ENCODE results near the gene RAB11FIP5.
A peak's percentile ranks its signal among the peaks of the same experiment; 100 is the strongest.
"Not testable (repeated sequence)": the region's sequence is repeated elsewhere in the genome, so short reads cannot be mapped to it uniquely, and the experiment has no call there.

Gene RAB11FIP5

GRCh38 chr2:73067043-73067442, 45.7 kb downstream of the RAB11FIP5 start:
- in situ Hi-C loops (cut with HindIII; ENCODE audit: low pct_ligation_motif_present, low sequenced_read_pairs): no loop called here
- Histone ChIP-seq H3K36me3 (replicated peaks) (no peaks in the 10 kb centered on the region), H3K4me3 (ENCODE audit: low read depth, low read length) (no peak overlapping the region), H3K27ac (no peak overlapping the region), H3K27me3 (replicated peaks) (no peaks in the 10 kb centered on the region)
- no peak for DNase-seq
- TF ChIP-seq, protein P1, sequence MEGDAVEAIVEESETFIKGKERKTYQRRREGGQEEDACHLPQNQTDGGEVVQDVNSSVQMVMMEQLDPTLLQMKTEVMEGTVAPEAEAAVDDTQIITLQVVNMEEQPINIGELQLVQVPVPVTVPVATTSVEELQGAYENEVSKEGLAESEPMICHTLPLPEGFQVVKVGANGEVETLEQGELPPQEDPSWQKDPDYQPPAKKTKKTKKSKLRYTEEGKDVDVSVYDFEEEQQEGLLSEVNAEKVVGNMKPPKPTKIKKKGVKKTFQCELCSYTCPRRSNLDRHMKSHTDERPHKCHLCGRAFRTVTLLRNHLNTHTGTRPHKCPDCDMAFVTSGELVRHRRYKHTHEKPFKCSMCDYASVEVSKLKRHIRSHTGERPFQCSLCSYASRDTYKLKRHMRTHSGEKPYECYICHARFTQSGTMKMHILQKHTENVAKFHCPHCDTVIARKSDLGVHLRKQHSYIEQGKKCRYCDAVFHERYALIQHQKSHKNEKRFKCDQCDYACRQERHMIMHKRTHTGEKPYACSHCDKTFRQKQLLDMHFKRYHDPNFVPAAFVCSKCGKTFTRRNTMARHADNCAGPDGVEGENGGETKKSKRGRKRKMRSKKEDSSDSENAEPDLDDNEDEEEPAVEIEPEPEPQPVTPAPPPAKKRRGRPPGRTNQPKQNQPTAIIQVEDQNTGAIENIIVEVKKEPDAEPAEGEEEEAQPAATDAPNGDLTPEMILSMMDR (IDR thresholded peaks at IDR 0.05; ENCODE audit: low read depth, low read length, missing control alignments): no peak

DNA sequence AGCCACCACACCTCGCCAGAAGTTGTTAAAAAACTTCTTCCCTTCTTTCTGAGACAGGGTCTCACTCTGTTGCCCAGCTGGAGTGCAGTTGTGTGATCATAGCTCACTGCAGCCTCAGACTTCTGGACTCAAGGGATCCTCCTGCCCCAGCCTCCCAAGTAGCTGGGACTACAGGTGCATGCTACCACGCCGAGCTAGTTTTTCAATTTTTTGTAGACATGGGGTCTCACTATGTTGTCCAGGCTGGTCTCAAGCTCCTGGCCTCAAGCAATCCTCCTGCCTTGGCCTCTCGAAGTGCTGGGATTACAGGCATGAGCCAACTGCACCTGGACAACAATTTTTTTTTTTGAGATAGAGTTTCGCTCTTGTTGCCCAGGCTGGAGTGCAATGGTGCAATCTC, 47.7 kb downstream of the RAB11FIP5 start:
- H3K27me3 ChIP-seq (replicated peaks); H3K4me3 ChIP-seq (ENCODE audit: low read depth, low read length); H3K27ac ChIP-seq; in situ Hi-C loops (cut with HindIII; ENCODE audit: low pct_ligation_motif_present, low sequenced_read_pairs); DNase-seq; H3K36me3 ChIP-seq (replicated peaks): not testable (repeated sequence)

DNA sequence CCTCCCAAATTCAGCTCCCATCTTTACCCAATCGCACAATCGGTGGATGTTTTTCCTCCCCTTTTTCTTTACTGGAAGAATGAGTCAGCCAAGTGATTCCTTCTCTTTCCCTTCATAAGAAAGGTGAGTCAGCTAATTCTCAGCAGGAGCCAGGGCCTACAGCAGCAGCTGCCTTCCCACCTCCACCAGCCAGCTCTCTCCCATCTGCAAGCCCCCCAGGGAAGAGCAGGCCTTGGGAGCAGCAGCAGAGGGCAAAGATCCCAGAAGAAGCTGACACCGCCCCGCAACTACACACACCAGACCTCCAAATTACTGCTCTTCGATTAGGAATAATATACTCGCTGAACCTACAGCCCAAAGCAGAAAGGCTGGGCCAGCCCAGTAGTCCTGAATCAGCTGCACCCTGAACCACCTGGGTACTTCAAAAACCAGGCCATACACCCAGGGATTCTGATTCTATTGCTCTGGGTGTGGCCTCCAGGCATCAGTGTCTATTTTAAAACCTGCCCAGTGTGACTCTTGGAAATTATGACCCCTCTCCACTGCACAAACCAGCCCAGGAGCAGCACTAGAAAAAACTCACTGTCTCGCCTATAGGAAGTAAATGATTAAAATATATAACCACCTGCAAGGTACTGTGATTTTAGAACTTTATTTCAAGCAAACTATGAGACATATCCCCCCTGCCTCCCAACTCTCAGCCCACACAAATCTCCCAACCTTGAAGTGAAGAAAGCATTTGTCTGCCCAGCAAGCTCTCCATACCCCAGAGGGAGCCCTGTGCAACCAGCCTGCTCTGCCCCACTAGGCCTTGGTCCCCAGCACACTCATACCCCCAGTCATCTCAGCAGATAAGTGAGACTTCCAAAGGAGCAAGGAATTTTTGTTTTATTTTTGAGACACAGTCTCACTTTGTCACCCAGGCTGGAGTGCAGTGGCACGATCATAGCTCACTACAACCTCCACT, 48.6 kb downstream of the RAB11FIP5 start:
- TF ChIP-seq, protein P1 (IDR thresholded peaks at IDR 0.05; ENCODE audit: low read depth, low read length, missing control alignments): no peak
- Histone ChIP-seq H3K27me3 (replicated peaks) (no peaks in the 10 kb centered on the region), H3K27ac (peak overlapping the region; percentile 80), H3K36me3 (replicated peaks) (no peaks in the 10 kb centered on the region), H3K4me3 (ENCODE audit: low read depth, low read length) (no peak overlapping the region)
- peak; percentile 73 for DNase-seq
- in situ Hi-C loops (cut with HindIII; ENCODE audit: low pct_ligation_motif_present, low sequenced_read_pairs): no loop called here

GRCh38 chr2:73063472-73063871, 49.3 kb downstream of the RAB11FIP5 start:
- no peak for DNase-seq
- in situ Hi-C loops (cut with HindIII; ENCODE audit: low pct_ligation_motif_present, low sequenced_read_pairs): no loop called here
- Histone ChIP-seq H3K4me3 (ENCODE audit: low read depth, low read length) (no peak overlapping the region), H3K36me3 (replicated peaks) (no peaks in the 10 kb centered on the region), H3K27ac (peak overlapping the region; percentile 80), H3K27me3 (replicated peaks) (no peaks in the 10 kb centered on the region)
- TF ChIP-seq, protein P1 (IDR thresholded peaks at IDR 0.05; ENCODE audit: low read depth, low read length, missing control alignments): no peak

DNA sequence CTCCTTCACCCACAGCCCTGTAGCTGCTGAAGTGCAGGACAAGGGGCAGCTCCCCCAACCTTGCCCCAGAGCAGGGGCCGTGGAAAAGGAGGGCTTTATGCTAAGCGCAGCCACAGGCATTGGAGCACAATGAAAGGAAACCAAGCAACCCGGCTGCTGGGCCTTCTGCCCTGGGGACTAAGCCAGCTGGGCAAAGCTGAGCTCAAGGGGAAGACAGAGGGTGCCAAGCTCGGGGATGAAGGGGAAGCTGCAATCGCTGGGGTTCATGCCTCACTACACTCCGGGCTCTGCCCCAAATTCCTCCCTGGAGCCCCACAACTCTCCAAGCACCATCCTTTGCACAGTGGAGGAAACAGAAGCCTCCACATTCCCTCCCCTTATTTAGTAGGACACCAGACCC, 53.6 kb downstream of the RAB11FIP5 start:
- Histone ChIP-seq H3K27me3 (replicated peaks) (no peaks in the 10 kb centered on the region), H3K4me3 (ENCODE audit: low read depth, low read length) (no peak overlapping the region), H3K27ac (no peak overlapping the region), H3K36me3 (replicated peaks) (no peaks in the 10 kb centered on the region)
- in situ Hi-C loops (cut with HindIII; ENCODE audit: low pct_ligation_motif_present, low sequenced_read_pairs): no loop called here
- TF ChIP-seq, protein P1 (IDR thresholded peaks at IDR 0.05; ENCODE audit: low read depth, low read length, missing control alignments): no peak
- DNase-seq: no peak

DNA sequence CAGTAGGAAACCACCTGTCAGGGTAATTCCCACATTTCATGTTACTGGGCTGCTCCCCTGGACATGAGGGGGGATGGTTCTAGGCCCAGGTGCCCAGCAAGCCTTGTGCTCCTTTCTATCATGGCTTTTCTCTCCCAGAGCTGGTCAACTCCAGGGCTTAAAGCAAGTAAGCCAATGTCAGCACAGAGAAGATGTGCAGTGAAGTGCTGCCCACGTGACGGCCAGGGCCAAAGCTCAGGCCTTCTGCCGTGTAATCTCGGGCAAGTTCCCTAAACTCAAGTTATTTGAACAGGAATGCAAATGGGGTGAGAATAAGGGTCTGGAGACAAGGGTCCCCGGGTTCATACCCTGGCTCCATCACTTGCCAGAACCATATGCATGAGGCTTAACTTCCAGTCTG, 57.8 kb downstream of the RAB11FIP5 start:
- no peaks in the 10 kb centered on the region for H3K36me3 ChIP-seq (replicated peaks)
- in situ Hi-C loops (cut with HindIII; ENCODE audit: low pct_ligation_motif_present, low sequenced_read_pairs): no loop called here
- H3K27ac ChIP-seq: no peak overlapping the region
- no peaks in the 10 kb centered on the region for H3K27me3 ChIP-seq (replicated peaks)
- no peak overlapping the region for H3K4me3 ChIP-seq (ENCODE audit: low read depth, low read length)
- TF ChIP-seq, protein P1 (IDR thresholded peaks at IDR 0.05; ENCODE audit: low read depth, low read length, missing control alignments): no peak
- no peak for DNase-seq

Measured in brain microvascular endothelial cell (primary cell).